ENCODE results near the gene DHTKD1.
"Not testable (repeated sequence)": the region's sequence is repeated elsewhere in the genome, so short reads cannot be mapped to it uniquely, and the experiment has no call there.

The DHTKD1 gene

DNA sequence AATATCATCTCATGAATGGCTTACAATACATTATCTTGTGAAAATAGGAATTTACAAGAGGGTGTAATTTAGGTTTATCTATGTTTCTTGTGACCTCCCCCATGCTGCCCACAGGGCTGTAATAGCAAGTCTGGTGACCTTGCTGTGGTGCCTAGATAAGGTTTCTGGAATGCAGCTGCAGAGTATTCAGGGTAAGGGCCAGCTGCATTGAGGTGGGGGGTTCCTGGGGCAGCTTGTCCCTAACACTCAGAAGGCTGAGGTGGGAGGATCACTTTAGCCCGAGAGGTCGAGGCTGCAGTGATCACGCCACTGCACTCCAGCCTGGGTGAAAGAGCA is 5.3 kb upstream of the DHTKD1 start:
- DNase-seq = no peak

DNA sequence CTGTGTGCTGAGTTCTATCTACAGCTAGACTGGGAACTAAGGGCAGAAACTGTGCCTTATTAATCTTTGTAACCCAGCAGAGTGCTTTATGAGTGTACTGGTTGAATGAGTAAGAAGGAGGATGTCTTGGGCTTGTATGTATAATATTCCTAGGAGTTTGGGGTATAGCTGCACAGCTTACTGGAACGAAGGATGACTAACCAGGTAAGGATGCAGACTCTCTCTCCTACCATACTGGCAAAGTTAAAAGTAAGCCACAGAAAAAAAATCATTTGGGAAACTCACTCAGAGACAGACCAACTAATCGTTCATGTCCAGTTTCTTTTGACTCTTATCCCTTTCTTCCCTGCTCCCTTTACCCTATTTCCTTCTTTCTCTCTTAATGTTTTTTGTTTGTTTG is 1.4 kb upstream of the DHTKD1 start:
- no peak for DNase-seq

DNA sequence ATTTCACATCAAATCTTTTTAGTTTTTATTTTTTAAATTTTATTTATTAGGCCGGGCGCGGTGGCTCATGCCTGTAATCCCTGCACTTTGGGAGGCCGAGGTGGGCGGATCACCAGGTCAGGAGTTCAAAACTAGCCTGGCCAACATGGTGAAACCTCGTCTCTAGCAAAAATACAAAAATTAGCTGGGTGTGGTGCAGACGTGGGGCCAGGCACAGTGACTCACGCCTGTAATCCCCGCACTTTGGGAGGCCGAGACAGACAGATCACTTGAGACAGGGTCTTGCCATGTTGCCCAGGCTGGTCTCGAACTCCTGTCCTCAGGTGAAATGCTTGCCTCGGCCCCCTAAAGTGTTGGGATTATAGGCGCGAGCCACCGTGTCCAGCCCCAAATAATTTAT is 2.7 kb downstream of the DHTKD1 start:
- DNase-seq = not testable (repeated sequence)

DNA sequence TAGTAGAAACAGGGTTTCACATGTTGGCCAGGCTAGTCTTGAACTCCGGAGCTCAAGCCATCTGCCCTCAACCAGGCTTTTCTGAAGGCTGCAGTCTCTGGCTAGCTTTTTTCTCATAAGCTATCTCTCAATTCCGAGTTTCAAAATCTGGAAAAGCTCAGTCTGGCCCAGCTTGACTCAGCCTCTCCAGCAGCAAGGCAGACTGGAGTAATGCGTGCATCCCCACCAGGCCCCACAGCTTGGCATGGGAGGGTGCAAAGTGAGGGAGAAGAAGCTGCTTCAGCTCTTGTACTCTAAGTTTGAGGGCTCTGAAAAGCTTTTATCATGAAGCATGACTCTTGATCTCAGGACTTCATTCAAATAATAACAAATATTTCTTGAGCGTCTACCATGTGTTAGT is 4.8 kb downstream of the DHTKD1 start:
- no peak for DNase-seq

DNA sequence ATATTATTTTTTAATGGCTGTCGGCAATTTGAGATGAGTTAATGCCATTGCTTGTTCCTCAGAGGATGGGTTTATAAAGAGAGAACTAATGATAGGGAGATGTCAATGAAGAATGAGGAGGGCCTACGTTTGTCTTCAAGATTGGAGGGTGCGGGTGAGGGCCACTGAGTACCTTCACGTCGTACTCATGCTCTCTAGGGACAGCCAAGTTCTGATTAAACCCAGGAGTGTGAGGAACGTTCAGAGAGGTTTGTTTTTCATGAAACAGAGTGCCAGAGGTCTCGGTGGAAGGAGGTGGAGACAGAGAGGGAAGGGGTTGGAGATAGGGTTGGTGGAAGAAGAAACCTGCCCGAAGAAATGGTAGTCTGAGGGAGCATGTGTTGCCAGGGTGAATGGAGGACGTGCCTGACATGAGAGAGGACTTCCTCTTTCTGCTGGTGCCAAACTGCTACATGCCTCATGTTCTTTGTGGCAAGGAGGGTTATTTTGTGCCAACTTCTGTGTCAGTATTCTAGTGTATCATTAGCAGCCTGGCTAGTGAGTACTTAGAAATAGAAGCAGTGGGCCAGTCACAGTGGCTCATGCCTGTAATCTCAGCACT is 8.9 kb downstream of the DHTKD1 start:
- DNase-seq = no peak

DNA sequence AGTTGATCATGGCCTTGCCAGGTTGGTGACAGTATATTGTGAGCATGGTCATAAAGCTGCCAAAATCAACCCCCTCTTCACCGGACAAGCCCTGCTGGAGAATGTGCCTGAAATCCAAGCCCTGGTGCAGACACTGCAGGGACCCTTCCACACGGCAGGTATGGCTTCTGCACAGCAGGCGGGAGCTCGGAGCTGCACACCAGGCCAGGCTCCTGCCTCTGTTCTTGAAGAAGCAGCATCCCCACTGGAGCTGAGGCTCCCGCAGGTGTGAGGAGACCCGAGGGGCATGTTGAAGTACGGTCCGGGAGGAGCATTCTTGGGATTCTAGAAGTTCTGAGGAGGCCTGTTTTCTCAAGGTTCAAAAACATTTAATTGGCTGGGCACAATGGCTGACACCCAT is 12.7 kb downstream of the DHTKD1 start:
- no peak for DNase-seq

DNA sequence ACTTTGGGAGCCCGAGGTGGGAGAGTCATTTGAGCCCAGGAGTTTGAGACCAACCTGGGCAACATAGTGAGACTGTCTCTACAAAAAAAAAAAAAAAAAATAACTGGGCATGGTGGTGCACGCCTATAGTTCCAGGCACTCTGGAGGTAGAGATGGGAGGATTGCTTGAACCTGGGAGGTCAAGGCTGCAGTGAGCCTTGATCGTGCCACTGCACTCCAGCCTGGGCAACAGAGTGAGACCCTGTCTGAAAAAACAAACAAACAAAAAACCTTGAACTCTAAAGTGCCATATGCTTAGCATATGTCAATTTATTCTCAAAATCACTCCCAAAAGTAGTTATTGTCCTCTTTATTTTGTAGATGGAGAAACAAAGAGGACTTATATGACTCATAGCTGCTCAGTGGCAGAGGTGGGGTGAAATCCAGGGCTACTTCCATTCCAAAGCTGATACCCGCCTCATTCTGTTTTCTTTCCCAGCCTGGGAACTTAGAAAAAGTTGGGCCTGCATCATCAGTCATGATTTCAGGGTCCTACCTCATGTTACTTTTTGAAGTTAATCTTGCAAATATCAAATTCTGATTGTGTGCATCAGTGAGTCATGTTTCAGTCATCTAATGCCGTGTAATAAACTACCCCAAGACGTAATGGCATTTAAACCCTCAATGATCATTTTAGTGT is 13.3 kb downstream of the DHTKD1 start:
- no peak for DNase-seq

DNA sequence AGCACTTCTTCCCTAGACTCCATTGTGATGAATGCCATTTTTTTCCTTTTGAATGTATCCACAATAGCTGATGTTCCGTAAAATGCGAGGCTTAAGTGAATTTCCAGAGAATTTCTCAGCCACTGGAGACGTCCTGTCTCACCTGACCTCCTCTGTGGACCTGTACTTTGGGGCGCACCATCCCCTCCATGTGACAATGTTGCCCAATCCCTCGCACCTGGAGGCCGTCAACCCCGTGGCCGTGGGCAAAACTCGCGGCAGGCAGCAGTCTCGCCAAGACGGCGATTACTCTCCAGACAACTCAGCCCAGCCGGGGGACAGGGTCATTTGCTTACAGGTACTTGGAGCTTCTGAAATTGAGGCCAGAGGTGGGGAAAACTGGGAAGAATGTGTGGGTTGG is 20.2 kb downstream of the DHTKD1 start:
- DNase-seq = no peak

DNA sequence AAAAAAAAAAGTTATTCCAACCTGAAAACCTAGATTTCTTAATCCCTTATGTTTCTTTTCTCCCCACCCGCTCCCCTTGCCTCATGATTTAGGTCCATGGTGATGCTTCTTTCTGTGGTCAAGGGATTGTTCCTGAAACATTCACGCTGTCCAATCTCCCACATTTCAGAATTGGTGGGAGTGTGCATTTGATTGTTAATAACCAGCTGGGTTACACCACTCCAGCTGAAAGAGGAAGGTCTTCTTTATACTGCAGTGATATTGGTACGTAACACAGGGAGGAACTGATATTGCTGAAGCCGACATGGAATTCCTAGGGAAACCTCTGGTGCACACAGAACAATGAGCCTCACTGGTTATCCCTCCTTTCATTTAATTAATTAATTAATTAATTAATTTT is 22.7 kb downstream of the DHTKD1 start:
- DNase-seq = no peak

DNA sequence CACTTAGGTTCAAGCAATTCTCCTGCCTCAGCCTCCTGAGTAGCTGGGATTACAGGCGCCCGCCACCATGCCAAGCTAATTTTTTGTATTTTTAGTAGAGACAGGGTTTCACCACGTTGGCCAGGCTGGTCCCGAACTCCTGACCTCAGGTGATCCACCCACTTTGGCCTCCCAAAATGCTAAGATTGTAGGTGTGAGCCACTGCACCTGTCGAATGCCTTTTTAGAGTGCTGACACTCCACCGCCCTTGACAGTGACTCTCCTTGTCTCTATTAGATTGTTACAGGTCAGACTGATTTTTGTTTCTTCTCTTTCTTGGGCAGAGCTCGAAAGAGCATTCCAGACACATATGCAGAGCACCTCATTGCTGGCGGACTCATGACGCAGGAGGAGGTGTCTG is 28.6 kb downstream of the DHTKD1 start:
- DNase-seq = not testable (repeated sequence)

DNA sequence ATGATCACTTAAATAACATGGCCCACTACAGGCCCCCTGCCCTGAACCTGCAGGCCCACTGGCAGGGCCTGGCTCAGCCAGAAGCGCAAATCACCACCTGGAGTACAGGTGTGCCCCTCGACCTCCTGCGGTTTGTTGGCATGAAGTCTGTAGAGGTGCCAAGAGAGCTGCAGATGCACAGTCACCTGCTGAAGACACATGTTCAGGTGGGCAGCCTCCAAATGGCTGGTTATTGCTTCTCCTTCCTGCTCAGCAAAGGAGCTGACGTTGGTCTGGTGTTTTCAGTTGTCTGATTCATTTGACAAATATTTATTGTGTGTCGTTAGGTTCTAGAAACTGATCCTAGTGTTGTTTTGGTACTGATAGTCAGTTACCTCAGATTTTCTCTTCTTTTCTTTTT is 29.0 kb downstream of the DHTKD1 start:
- no peak for DNase-seq

DNA sequence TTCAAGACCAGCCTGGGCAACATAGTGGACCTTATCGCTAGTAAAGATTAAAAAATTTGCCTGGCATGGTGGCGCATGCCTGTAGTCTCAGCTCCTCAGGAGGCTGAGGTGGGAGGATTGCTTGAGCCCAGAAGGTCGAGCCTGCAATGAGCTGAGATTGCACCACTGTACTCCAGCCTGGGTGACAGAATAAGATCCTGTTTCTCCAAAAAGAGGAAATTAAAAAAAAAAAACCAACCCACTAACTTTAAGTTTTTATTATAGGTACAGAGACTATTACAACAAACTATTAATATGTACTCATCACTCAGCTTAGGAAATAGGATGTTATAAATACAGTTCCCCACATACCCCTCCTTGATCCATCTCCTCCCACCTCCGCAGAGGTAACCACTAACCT is 30.2 kb downstream of the DHTKD1 start:
- DNase-seq = no peak

DNA sequence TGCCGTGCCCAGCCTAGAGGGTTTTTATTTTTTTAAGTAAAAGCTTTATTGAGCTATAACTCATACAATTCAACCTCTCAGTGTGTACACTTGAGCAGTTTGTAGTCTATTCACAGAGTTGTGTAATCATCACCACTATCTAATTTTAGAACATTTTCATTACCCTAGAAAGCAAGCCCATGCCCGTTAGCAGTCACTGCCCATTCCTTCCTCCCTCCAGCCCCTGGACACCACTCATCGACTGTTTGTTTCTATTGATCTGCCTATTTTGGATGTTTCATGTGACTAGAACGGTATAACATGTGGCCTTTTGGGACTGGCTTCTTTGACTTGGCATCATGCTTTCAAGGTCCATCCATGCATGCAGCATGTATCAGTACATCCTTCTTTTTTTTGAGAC is 35.0 kb downstream of the DHTKD1 start:
- DNase-seq = no peak

DNA sequence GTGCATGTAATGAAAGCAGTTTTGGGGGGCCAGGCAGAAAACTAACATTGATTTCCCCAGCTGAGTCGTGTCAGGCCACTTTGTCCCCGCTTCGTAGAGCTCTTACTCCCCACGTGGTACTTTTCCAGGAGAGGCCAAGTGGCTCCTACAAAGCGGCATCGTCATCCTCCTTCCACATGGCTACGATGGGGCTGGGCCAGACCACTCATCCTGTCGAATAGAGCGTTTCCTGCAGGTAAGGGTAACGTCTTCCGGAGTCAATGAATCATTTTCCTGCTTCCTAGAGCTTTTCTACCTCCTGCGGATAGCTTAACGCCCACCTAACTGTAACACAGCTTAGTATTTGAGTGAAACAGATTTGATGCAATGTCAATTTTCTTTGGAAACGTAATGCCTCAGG is 39.0 kb downstream of the DHTKD1 start:
- DNase-seq = no peak

DNA sequence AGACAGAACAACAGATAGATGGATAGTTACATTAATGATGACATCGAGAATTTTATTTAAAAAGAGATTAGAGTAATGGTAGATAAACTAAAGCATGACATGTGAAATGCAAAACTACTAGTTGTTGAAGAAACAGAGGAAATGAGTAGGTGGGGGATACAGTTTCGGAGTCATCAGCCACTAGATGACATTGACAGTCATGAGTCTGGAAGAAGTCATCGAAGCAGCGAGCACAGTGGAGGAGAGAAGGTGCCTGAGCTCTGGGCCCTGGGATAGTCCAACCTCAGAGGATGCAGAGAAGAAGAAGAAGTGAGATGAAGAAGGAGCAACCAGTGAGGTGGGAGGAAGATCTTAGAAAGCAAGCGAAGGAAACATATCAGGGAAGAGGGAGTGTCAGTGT is 40.5 kb downstream of the DHTKD1 start:
- DNase-seq = no peak

DNA sequence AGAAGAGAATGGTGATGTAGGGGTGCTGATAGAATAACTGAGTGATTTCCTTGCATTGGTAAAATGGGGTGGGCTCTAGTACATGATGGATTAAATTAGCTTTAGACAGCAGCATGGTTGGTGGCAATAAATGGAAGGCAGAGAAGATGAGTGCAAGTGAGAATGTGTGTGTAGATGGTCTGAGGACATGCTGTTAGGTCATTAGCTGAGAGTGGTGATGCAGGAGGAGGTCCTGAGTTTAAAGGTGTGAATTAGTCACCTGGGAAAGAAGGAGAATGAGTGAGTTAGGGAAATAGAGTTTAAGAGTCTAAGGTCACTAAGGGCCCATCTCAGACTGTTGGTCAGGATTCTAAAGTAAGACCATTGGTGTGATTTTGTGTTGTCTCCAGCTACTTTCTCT is 42.8 kb downstream of the DHTKD1 start:
- DNase-seq = no peak

DNA sequence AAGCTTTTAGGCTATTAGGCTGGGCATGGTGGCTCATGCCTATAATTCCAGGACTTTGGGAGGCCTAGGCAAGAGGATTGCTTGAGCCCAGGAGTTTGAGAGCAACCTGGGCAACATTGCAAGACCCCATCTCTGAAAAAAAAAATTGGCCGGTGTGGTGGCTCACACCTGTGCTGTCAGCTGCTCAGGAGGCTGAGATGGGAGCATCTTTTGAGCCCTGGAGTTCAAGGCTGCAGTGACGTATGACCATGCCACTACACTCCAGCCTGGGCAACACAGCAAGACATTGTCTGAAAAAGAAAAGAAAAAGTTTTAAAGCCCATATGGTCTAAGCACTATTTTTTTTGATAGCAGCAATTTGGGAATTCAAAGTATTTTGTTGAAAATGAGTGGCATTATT is 44.9 kb downstream of the DHTKD1 start:
- no peak for DNase-seq

DNA sequence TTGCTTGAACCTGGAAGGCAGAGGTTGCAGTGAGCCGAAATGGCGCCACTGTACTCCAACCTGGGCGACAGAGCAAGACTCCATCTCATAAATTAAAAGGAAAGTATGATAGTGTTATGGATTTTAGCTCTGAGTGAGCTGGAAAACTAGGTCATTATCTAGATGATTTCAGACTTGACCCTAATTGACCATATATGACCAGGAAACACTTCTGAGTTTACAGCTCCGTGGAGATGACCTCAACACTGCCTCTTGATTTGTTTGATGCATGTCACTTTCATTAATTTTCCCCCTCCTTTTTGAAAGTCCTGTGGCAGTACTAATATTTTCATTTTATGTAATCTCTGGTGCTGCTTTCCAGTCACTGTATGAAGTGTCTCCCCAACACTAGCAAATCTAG is 52.9 kb downstream of the DHTKD1 start:
- DNase-seq = no peak

DNA sequence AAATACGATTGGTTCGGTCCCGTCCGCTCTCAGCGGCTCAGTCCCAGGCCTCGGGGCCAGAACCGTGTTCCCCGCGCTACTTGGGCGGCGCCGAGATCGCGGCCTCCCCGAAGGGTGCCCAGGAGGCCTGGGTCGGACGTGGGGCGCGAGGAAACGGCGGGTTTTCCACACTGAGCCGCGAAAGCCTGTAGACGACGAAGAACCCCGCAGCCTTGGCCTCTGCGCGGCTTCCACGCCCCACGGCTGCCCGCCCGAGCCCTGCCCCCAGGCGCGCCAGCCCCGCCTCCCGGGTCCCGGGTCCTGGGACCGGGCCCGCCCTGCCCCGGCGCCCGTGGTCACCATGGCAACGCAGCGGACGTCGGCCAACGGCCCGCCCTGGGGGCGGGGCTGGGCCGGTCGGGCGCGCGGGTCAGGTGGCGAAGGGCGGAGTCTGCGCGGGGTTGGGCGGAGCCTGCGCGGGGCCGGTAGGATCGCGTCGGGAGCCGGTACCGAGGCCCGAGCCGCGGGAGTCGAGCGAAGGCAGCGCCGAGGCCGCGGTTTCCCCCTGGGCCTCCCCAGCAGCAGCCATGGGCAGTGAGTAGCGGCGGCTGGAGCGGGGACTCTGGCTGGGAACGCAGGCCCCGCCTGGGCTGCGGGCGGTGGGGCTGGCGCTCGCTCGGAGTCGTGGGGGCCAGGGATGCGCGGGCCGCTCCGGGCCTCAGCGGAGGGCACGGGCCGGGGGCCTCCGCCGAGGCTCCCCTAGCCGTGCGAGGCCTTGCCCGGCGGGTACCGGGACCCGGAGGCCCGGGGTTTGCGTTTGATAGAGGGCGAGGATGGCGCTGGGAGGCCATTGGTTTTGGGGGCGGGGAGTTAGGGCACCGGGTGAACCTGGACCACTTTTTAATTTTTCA is 60.7 kb downstream of the DHTKD1 start, which contains the start of gene SEC61A2:
Gene SEC61A2, plus strand, starts transcription at position 456 of the 890 bp plus-strand sequence. Its CDS starts 111 bp downstream, at position 567.
- DNase-seq = peak; percentile 98 to 99

DNA sequence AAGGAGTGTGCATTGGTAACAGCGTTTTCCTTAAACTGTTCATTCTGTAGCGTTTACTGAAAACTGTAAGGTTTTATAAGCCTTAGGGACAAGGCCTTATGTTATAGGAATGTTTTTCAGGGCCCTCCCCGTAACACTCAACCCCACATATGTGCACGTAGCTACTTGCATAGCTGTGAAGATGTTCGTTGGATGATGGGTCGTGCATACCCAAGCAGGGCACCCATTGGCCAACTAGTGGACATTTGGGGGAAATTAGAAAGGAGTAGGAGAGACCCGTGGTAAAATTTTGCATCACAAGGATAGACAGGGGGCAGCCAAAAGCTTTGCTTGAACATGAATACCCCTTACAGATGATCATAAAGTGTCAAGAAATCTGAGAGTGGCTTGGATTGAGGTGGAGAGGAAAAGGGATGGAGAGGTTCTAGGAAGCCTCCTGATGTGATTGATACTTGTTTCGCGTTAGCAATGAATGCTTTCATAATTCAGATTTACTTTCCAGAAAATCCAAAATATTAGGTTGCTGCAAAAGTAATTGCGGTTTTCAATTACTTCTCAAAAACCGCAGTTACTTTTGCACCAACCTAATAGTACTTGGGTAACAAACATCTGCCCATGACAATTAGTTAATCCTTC is 61.6 kb downstream of the DHTKD1 start:
- no peak for DNase-seq

DNA sequence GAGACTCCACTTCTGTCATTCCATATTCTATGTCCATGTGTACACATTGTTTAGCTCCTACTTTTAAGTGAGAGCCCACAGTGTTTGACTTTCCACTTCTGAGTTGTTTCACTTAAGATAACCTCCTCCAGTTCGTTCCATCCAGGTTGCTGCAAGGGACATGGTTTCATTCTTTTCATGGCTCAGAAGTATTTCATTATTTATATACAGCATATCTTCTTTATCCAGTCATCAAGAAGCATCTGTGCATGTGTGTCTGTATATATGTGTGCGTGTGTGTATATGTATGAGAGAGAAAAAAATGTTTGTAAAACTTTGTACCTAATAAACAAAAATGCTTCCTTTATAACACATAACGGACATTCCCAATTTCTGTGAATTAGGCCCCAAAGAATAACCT is 66.9 kb downstream of the DHTKD1 start:
- no peak for DNase-seq

DNA sequence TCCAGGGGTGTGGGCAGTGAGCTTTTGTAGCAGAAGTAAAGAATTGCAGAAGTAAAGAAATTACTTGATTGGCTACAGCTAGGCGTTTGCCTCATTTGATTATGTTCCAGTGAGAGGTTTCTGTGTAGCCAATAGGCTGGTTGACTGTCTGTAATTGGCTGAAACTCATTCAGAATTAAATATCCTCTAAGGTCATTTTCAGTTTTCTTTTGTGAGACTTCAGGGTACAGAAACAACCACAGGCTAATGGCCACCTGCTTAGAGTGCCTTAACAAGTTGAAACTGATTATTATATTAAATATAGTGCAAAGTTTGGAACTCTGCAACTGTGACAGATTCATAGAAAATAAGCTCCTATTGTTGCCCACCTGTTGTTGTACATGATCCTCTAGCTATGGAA is 71.3 kb downstream of the DHTKD1 start:
- no peak for DNase-seq

DNA sequence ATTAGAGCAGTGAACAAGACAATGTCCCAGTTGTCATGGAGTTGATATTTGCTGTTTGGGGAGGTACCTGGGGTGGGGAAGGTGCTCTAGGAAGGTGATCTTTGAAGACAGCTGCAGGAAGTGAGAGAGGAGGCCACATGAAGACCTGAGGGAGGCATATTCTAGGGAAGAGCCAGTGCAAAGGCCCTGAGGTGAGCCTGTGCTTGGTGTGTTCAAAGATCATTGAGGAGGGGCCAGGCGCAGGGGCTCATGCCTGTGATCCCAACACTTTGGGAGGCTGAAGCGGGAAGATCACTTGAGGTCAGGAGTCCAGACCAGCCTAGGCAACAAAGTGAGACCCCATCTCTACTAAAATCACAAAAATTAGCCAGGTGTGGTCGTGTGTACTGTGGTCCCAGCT is 75.8 kb downstream of the DHTKD1 start:
- no peak for DNase-seq

DNA sequence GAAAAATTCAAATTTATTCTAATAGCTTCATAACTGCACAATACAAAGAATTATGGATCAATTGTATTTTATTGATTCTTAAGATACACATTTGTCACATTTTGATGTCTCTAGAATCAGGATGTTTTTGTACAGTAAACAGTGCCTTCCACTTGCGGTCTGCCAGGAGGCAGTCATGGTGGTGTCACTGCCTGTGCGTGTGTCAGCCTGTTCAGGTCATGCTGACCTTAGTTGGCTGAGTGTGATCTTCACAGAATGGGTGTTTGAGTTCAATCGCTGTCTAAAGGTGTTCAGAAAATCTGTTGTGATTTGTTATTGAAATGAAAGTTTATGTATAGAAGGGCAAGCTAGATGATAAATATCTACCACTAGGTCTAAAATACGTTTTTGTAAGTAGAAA is 81.4 kb downstream of the DHTKD1 start:
- DNase-seq = no peak

All from stimulated activated CD4-positive, alpha-beta T cell treated with anti-CD3 and anti-CD28 coated beads, Interleukin-2, amount 100 ng/mL, for 48 hours (primary cell).